NCI-H510A treated with DMSO at 0.1 percent for 48 hours (cell line): ENCODE data around the gene TNFRSF11A.

Experiments used
- DNase-seq: peaks from one replicate; lab custom pipeline; 2025; lab: John Stamatoyannopoulos, UW

Gene TNFRSF11A

DNA sequence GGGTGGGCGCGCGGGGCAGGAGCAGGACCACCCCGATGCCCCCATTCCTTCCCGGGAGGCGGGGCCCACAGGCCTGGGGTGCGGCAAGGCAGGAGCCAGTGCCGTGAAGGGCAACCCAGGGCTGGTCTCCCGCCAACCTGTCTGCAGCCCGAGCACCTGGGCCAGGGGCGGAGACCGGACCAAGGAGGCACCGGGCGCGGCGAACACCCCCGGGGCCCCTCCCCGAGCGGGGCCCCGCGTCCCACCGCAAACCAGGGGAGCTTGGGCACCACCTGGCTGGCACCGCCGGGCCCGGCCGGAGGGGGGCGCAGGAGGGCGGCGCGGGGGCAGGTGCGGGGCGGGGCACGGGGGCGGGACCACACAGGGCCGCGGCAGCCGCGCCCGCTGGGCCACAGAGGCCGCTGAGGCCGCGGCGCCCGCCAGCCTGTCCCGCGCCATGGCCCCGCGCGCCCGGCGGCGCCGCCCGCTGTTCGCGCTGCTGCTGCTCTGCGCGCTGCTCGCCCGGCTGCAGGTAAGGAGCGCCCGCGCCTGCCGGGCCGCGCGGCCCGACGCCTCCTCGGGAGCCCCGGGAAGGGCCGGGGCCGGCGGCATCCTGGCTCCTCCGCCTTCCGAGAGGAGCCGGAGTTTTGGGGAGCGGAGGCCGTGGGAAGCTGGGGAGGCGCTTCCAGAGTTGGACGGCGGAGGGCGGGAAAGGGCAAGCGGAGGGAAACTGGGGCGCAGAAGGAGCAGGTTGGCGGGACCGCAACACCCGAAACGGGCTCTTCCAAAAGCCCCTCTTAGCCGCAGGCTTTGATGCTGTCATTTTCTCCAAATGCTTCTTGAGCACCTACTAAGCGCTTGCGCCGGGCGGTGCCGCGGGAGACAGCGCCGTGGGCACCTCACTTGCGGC is at the start of gene TNFRSF11A:
TSS of gene TNFRSF11A (plus strand) at position 394 of the 889 bp plus-strand sequence. CDS start at position 437, 43 bp downstream.
- peak; percentile 46 for DNase-seq

DNA sequence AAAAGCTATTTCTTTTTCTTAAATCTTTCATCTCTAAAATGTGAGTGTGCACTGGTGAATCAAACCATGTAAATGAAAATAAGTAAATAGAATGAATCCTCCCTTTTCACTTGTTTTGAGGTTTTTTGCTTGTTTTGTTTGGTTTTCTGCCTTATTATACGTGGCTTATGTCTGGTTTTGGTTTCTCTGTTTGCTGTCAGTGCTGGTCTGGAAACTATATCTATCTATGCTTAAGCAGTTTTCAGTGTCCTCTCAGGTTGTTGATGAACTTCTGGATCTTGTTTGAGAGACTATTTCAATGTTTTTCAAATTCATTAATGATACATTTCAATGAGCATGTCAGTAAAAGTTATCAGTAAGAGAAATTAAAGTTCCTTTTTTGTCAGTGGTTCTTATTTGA is 48.1 kb upstream of the TNFRSF11A start:
- DNase-seq, result no peak

GRCh38 chr18:62279561-62279960 is 45.5 kb upstream of the TNFRSF11A start:
- peak; percentile 47 for DNase-seq

- no peak for DNase-seq
Measured at GRCh38 chr18:62280058-62280457, 45.1 kb upstream of the TNFRSF11A start.

- DNase-seq, result no peak
Measured at GRCh38 chr18:62280786-62281185, 44.3 kb upstream of the TNFRSF11A start.

- no peak for DNase-seq
Measured at GRCh38 chr18:62281684-62282083, 43.4 kb upstream of the TNFRSF11A start.

DNA sequence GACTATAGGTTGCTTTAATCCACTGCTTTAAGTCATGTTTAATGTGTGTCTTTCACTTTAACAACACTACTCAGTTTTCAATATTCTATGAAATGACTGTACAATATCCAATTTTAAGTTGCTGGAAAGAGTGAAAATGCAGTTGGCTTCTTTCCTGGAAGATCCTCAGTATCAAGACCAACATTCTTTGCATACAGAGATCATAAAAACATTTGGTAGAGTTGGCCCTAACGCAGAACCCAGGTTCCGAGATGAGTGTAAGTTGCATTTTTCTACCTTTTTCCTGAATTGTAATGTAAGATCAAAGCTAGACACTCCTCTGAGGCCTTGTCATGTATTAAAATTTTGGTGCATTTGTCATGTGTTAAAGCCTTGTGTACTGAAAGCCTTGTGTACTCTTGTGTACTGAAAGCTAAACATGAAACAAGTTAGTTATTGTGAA is 42.9 kb upstream of the TNFRSF11A start:
- no peak for DNase-seq

- no peak for DNase-seq
Measured at GRCh38 chr18:62284637-62285036, 40.5 kb upstream of the TNFRSF11A start.

GRCh38 chr18:62285281-62285680 is 39.8 kb upstream of the TNFRSF11A start:
- DNase-seq, result no peak

DNA sequence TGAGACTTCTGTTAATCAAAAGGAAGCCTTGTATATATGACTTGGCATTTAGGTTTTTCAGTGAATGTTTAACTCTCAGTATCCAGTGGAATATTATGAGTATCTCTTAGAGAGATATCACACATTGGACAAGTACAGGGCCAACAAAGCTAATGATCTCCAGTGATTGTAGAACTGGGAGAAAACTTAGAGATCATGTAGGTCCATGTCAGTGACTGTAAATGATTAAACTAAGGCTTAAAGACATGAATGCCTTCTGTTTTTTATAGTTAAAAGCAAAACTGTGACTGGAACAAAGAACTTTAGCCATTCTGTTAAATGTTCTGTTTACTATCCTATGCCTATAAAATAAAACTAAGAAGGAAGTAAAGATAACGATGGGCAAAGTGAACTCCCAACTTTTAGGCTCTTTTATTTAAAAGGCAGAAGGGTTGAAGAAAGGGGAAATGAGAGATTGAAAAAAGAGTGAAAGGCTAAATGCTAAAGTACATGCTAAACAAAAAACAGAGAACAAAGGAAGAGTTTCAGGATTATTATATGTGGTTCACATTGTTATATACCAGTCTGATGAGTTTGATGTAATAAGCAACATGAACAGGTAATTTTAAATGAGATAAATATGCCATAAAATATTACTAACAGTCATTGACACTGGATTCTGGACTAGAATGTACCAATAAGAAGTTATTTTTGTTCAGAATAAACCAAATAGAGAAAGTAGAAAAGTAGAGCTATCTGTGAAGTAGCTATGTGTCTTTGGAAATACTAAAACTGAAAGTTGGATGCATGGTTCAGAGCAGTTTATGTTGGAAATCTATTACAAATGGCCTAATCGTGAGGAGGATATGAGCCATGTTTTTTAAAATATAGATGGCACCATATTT is 37.1 kb upstream of the TNFRSF11A start:
- no peak for DNase-seq

- DNase-seq, result no peak
Measured at GRCh38 chr18:62288665-62289008, 36.5 kb upstream of the TNFRSF11A start.

DNA sequence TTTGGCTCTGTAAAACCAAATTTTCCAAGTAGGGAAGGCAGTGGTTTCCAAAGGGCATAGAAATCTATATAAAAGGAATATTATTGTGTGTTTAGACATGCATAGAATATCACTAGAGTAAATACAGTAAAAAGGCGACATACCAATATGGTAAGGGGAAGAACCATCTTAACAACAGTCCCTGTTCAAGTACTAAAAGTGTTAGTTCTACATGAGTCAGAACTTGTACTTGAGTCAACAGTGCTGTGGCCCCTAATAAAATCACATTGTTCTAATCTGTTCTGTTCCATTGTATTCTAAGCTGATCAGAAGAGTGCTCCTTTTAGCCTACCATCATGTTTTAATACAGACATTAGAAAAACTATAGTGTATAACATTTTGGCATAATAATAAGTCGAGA is 36.1 kb upstream of the TNFRSF11A start:
- no peak for DNase-seq

DNA sequence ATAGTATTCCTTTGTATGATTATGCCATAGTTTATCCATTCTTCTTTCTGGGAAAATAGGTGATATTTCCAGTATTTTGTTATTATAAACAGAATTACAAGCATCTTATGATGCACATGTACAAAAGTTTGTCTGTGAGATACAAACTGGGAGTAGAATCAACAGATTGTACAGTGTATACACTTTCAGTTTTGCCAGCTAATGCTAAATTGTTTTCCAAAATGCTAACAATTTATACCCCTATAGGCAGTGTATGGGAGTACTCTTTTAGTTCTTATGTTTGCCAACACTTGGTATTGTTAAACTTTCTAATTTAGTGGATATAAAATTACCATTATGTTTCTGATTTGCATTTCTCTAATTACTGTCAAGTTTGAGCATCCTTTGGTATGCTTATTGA is 31.0 kb upstream of the TNFRSF11A start:
- DNase-seq, result no peak

DNA sequence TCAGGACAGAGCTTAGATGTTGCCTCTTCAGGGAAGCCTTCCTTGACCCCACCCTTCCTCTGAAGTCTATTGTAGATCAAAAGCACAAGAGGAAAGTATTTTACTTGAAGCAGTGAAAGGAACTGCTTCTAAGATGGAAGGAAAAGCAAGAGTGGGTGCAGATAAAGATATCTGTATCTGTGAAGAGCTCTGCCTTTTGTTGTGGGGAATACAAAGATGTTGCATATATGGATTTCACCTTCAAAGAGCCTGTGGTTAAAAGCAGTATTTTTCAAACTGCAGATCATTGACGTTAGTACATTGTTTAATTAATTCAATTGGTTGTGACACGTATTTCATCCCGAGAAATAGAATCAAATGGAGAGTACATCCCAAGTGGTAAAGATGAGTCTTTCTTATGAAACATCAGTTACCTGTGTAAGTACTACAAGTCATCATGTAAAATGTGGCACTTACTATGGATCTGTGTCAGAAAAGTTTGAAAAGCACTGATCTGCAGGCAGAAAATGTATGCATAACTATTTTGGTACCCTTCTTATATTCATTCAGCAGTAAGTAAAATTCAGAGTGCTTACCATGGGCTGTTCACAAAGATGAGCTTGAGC is 24.6 kb upstream of the TNFRSF11A start:
- DNase-seq, result no peak

- no peak for DNase-seq
Measured at GRCh38 chr18:62301322-62301721, 23.8 kb upstream of the TNFRSF11A start.

- DNase-seq, result no peak
Measured at GRCh38 chr18:62312851-62313250, 12.3 kb upstream of the TNFRSF11A start.

DNA sequence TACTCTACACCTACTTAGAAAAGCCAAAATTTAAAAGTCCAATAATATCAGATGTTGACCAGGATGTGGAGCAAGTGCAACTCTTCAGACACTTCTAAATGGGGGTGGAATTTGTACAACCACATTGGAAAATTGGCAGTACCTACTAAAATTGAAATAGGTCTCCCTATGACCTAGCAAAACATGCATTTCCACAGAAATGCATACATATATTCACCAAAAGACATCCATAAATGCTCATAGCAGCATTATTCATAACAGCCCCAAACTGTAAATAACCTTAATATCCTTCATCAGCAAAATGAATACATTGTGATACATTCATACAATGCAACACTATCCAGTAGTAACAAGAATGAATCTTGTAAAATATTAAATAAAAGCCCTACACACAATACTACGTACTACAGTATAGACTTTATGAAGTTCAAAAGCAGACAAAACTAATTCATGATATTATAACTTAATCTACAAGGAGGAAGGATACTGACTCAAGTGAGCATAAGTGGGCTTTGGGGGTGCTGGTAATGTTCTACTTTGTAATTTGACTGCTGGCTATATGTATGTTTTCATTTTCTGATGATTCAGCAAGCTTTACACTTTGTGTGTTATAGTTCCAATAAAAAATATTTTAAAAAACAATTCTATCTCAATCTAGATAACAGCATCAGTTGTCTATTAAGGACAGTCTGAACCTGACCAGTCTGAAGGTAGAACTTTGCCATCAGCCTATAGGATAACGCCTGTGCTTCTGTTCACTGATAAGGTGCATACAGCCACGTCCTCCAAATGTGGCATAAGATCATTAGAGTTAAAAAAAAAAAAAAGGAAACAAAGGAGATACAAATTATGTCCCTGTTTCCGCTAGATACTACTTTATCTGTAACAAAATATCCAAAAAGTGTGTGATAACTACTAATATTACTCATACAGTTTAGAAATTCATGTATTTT is 6.6 kb upstream of the TNFRSF11A start:
- no peak for DNase-seq

GRCh38 chr18:62321201-62321600 is 3.9 kb upstream of the TNFRSF11A start:
- DNase-seq, result no peak

DNA sequence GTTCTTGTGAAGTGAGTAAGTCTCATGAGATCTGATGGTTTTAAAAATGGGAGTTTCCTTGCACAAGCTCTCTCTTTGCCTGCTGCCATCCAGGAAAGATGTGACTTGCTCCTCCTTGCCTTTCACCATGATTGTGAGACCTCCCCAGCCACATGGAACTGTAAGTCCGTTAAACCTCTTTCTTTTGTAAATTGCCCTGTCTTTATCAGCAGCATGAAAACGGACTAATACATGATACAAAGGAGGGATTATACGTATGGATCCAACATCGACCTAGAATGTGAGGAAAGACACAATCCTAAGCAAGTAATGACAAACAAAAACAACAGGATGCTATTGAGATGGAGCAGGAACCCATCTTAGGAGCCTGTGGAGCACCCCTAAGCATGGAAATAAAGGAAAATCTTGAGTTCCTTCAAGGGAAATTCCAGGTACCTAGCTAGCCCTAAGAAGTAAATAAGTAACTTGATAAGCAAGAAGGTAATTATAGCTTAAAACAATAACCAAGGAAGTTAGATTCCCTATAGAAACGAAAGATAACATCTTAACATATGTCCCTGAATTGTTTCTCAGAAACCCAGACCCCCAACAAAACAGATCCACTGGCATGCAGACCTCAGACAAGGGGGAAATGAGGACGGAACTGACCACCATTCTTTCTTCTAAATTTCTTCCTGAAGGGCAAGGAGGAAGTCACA is 1.5 kb upstream of the TNFRSF11A start:
- DNase-seq, result no peak

- no peak for DNase-seq
Measured at GRCh38 chr18:62324181-62324828, 805 bp upstream of the TNFRSF11A start.
